NB4 (cell line): ENCODE data around the gene ZBTB46.

Source experiments
- MAX ChIP-seq: IDR thresholded peaks from 2 replicates; pipeline ENCODE4 v1.6.1; 2011; ENCODE audit warnings: low read depth, low read length
- MYC ChIP-seq: IDR thresholded peaks from 2 replicates; pipeline ENCODE4 v1.6.1; 2011; ENCODE audit warnings: low read depth, low read length
- POLR2A ChIP-seq: IDR thresholded peaks from 2 replicates; pipeline ENCODE4 v1.6.1; 2011; ENCODE audit warnings: mild to moderate bottlenecking; ENCODE audit not compliant: insufficient read length; ENCODE audit errors: extremely low read depth
- TF ChIP-seq, protein P1 (sequence below): IDR thresholded peaks from one replicate; pipeline ENCODE4 v1.5.1; 2012; ENCODE audit warnings: low read depth, low read length

DNA sequence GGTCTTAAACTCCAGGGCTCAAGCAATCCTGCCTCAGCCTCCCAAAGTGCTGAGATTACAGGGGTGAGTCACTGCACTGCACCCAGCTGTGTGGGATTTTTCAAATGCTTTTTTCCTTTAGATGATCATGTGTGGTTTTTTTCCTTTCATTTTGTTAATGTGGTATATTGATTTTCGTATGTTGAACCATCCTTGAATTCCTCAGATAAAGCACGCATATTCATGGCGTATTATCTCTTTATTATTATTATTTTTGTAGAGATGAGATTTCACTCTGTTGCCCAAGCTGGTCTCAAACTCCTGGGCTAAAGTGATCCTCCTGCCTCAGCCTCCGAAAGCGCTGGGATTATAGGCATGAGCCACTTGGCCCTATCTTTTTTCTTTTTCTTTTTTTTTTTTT is 116.2 kb downstream of the ZBTB46 start:
- TF ChIP-seq POLR2A (no peak), MYC (no peak), MAX (no peak)
- TF ChIP-seq, protein P1, sequence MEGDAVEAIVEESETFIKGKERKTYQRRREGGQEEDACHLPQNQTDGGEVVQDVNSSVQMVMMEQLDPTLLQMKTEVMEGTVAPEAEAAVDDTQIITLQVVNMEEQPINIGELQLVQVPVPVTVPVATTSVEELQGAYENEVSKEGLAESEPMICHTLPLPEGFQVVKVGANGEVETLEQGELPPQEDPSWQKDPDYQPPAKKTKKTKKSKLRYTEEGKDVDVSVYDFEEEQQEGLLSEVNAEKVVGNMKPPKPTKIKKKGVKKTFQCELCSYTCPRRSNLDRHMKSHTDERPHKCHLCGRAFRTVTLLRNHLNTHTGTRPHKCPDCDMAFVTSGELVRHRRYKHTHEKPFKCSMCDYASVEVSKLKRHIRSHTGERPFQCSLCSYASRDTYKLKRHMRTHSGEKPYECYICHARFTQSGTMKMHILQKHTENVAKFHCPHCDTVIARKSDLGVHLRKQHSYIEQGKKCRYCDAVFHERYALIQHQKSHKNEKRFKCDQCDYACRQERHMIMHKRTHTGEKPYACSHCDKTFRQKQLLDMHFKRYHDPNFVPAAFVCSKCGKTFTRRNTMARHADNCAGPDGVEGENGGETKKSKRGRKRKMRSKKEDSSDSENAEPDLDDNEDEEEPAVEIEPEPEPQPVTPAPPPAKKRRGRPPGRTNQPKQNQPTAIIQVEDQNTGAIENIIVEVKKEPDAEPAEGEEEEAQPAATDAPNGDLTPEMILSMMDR, result no peak
